Measurements from ENCODE around the gene FOXC2. TPM values are rescaled to one million over a fixed set of nuclear protein-coding genes. Genes with fewer than 3 reads are reported as not detected.

The FOXC2 gene
- polyA plus RNA-seq, 1 donor (not counting 4 experiments of a cell fraction or from before 2014, with no cell fraction given): not detected

DNA sequence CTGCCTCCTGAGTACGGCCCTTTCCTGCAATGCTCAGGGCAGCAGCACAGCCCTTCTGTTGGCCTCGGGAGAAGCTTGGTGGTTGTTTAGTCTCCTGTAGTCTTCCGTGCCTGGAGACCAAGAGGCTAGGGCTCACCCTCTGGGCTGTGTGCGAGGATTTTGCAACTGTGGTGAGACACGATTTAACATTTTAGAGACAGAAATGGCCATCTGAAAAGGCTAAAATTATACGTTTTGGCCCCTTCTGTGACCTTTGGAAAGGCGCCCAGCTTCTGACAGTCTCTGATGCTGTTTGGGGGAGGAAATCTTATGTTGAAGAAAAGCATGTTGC lies 44.9 kb downstream of the FOXC2 start:
- FAIRE-seq: no peak

DNA sequence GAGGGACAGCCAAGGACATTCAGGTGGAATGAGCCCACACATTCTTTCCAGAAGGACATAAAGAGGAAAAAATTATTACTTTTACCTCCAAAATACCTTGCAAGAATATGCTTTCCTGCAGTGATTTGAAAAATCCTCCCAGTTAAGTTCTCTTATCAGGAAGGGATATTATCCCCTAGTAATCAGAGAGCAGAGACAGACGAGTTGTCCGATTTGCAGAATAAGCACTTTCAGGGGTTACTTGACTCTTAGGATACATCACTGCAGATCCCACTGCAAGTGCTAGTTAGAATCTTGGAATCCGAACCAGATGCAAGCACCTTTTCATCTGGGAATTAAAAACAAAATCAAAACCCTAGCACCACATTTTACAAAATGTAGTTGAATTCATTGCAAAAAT lies 45.3 kb downstream of the FOXC2 start:
- Histone ChIP-seq H4K20me1 (ENCODE audit: control insufficient read depth, extremely low read depth, insufficient read depth, low read length) (no peaks in the 10 kb centered on the region), H3K4me2 (ENCODE audit: control insufficient read depth, extremely low read depth, insufficient read depth, low read depth, low read length) (no peak overlapping the region), H3K79me2 (ENCODE audit: control insufficient read depth, insufficient read depth, low read length) (no peaks in the 10 kb centered on the region), H3K4me1 (ENCODE audit: control insufficient read depth, extremely low read depth, insufficient read depth, low read length) (no peaks in the 10 kb centered on the region), H3K27ac (ENCODE audit: control insufficient read depth, insufficient read depth, low read length) (no peak overlapping the region), H3K4me3 (ENCODE audit: control insufficient read depth in 2 of 3, extremely low read depth in 1 of 3, insufficient read depth in 2 of 3, low read depth in 1 of 3, low read length in 3 of 3) (no peak overlapping the region), H3K9ac (ENCODE audit: control insufficient read depth, extremely low read depth, insufficient read depth, low read length) (no peak overlapping the region), H3K27me3 (ENCODE audit: control insufficient read depth, extremely low read depth, insufficient read depth, low read length) (no peaks in the 10 kb centered on the region), H3K9me3 (ENCODE audit: control insufficient read depth, low read depth, low read length) (no peaks in the 10 kb centered on the region), H2AFZ (ENCODE audit: control insufficient read depth, low read length) (no peak overlapping the region), H3K9me1 (ENCODE audit: control insufficient read depth, extremely low read depth, insufficient read depth, low read length) (no peaks in the 10 kb centered on the region), H3K36me3 (ENCODE audit: control insufficient read depth in 2 of 2, extremely low read depth in 1 of 2, insufficient read depth in 2 of 2, low read length in 2 of 2) (no peaks in the 10 kb centered on the region)
- FAIRE-seq (no peak), DNase-seq (ENCODE audit: low read depth, low spot score) (no peak)
- TF ChIP-seq EZH2 (IDR thresholded peaks at IDR 0.05; ENCODE audit: low read length): no peak
- TF ChIP-seq, protein P1, sequence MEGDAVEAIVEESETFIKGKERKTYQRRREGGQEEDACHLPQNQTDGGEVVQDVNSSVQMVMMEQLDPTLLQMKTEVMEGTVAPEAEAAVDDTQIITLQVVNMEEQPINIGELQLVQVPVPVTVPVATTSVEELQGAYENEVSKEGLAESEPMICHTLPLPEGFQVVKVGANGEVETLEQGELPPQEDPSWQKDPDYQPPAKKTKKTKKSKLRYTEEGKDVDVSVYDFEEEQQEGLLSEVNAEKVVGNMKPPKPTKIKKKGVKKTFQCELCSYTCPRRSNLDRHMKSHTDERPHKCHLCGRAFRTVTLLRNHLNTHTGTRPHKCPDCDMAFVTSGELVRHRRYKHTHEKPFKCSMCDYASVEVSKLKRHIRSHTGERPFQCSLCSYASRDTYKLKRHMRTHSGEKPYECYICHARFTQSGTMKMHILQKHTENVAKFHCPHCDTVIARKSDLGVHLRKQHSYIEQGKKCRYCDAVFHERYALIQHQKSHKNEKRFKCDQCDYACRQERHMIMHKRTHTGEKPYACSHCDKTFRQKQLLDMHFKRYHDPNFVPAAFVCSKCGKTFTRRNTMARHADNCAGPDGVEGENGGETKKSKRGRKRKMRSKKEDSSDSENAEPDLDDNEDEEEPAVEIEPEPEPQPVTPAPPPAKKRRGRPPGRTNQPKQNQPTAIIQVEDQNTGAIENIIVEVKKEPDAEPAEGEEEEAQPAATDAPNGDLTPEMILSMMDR (optimal IDR thresholded peaks at IDR 0.05 in 1 of 3, IDR thresholded peaks at IDR 0.05 in 1 of 3, conservative IDR thresholded peaks at IDR 0.05 in 1 of 3; ENCODE audit: extremely low read depth in 1 of 3, insufficient read depth in 2 of 3, low read length in 3 of 3): no peak
- dilution Hi-C loops (cut with MboI; ENCODE audit: extremely low pct_ligation_motif_present, low sequenced_read_pairs): no loop called here

More for the DNA sequence above, 44.9 kb downstream of the FOXC2 start:
- Histone ChIP-seq H3K27me3 (ENCODE audit: control insufficient read depth, extremely low read depth, insufficient read depth, low read length) (no peaks in the 10 kb centered on the region), H3K4me2 (ENCODE audit: control insufficient read depth, extremely low read depth, insufficient read depth, low read depth, low read length) (no peak overlapping the region), H4K20me1 (ENCODE audit: control insufficient read depth, extremely low read depth, insufficient read depth, low read length) (no peaks in the 10 kb centered on the region), H3K9me1 (ENCODE audit: control insufficient read depth, extremely low read depth, insufficient read depth, low read length) (no peaks in the 10 kb centered on the region), H3K36me3 (ENCODE audit: control insufficient read depth in 2 of 2, extremely low read depth in 1 of 2, insufficient read depth in 2 of 2, low read length in 2 of 2) (no peaks in the 10 kb centered on the region), H3K4me1 (ENCODE audit: control insufficient read depth, extremely low read depth, insufficient read depth, low read length) (no peaks in the 10 kb centered on the region), H3K27ac (ENCODE audit: control insufficient read depth, insufficient read depth, low read length) (no peak overlapping the region), H2AFZ (ENCODE audit: control insufficient read depth, low read length) (no peak overlapping the region), H3K9ac (ENCODE audit: control insufficient read depth, extremely low read depth, insufficient read depth, low read length) (no peak overlapping the region), H3K79me2 (ENCODE audit: control insufficient read depth, insufficient read depth, low read length) (no peaks in the 10 kb centered on the region), H3K4me3 (ENCODE audit: control insufficient read depth in 2 of 3, extremely low read depth in 1 of 3, insufficient read depth in 2 of 3, low read depth in 1 of 3, low read length in 3 of 3) (no peak overlapping the region), H3K9me3 (ENCODE audit: control insufficient read depth, low read depth, low read length) (no peaks in the 10 kb centered on the region)
- TF ChIP-seq EZH2 (IDR thresholded peaks at IDR 0.05; ENCODE audit: low read length): no peak
- TF ChIP-seq, protein P1 (optimal IDR thresholded peaks at IDR 0.05 in 1 of 3, IDR thresholded peaks at IDR 0.05 in 1 of 3, conservative IDR thresholded peaks at IDR 0.05 in 1 of 3; ENCODE audit: extremely low read depth in 1 of 3, insufficient read depth in 2 of 3, low read length in 3 of 3): no peak
- dilution Hi-C loops (cut with MboI; ENCODE audit: extremely low pct_ligation_motif_present, low sequenced_read_pairs): no loop called here
- no peak for DNase-seq (ENCODE audit: low read depth, low spot score)
